GM18873 (cell line): ENCODE results near the gene IP6K3.

Experiments used
- ATAC-seq: cut with Tn5 transposase; IDR thresholded peaks from one replicate; pipeline ENCODE4 v1.9.1; 2021; ENCODE audit warnings: mild to moderate bottlenecking, moderate library complexity, moderate number of reproducible peaks; ENCODE audit not compliant: unreplicated experiment, low FRiP score

The IP6K3 gene

DNA sequence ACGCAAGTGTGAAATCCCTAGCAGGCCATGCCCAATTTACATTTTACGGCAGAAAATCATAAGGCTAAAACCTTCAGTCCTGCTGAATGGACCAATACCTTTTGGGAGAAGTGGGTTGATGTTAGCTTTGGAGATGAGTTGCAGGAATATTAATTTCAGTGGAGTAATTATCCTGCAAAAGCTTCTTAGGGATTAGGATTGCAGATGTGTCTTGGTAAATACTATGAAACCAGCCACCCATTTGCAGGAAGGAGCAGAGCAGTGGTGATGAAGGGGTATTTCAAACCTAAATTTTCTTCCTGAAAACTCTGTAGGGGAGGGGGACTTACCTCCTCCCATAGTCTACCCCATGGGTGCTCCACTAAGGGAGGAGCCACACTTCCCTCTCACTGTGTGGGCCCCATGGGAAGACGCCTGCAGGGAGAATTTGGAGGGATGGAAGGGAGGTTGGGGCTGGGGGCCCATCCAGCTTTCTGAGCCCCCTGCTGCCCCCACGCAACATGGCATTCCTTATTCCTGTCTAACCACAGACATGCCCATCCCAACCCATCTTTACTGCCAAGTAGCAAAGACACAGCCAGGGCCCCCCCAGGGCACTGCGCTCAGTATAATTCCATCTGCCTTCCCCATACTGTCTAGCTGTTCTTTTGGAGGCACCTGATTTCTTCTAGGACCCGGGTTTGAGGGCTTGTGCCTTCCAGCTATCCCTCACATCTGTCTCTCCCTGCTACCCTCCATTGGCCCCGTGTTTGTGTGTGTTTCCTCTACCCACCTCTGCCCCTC lies 20.6 kb downstream of the IP6K3 start:
- no peak for ATAC-seq

DNA sequence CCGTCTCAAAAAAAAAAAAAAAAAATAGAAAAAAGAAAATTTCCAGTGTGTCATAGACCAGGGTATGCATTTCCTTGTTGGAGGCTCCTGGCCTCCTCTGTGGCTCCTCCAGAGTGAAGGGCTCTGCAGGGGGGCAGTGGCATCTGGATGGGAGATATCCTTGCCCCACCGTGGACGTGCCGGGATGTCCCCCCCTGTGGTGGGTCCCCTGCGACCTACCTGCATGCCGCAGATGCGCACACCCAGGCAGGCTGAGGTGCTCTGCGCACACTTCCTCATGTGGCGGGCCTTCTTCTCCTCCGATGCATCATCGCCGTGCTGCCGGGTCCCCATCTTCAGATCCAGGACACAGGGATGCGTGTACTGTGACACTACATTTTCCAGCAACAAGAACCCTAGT lies 21.5 kb downstream of the IP6K3 start:
- no peak for ATAC-seq

DNA sequence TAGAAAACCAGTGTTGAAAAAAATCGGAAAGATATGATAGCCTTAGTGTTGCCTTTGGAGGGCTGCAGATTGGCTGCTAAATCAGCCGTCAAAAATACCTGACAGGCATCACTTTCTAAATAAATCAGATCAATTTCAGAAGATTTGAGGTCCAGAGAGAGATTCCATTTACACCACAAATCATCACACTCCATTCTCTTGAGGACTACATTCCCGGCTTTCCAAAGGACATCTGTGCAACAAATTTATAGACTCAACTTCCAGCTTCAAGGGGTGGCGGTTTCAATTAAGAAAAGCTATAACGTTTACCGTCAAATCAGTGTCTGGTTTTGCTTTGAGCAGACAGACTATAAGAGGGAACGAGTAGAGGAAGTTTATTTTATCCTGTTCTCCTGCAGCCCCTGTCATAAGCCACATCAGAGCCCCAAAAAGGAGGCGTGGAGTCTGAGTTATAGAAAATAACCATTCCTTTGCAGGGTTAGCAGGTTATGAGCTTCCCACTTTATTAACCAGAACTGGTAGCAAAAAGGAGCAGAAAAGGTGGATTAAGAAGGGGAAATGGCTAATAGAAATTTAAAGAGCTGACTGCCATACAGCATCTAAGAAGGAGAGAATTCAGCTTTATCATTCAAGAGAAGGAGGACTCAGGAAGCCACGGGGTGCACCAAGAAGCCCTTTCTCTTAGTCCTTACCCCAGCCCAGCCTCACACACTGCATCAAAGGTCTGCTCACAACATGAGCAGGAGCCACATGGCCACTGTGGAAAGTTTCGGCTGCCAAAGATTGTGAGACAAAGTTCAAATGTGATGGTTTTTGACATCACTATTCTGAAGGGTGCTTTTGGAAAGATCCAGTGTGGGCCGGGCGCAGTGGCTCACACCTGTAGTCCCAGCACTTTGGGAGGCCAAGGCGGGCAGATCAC lies 22.3 kb downstream of the IP6K3 start:
- ATAC-seq = no peak

DNA sequence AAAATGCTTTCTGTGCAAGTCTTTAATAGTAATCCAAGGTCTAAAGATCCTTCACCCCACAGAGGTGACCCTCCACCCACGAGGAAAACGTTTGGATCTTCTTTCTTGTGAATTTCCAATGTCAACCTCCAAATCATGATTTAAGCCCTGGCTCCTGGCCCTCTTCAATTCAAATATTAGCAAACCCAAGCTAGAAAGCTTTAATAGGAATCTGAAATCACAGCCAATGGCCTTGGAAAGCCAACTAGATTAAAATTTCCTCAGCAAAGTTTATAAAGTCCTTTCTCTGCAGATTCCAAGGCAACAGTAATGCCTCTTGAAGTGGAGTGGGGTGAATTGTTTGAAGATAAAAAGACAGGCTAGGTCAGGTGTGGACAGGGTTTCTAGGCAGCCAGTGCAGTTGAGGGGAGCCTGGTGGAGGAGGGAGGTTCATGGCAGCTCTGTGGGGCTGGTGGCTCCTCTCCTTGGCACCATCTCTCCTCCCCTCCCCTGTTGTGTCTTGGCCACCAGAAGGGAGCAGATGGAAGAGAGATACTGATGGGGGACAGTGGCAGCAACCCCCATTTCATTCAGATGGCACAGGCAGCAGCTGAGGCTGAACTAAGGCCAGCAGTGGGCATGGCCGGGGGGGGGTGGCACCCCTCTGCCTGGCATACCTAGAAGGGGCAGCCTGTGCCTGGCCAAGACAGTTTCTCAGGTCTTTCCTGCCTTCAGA lies 23.2 kb downstream of the IP6K3 start:
- ATAC-seq = no peak

DNA sequence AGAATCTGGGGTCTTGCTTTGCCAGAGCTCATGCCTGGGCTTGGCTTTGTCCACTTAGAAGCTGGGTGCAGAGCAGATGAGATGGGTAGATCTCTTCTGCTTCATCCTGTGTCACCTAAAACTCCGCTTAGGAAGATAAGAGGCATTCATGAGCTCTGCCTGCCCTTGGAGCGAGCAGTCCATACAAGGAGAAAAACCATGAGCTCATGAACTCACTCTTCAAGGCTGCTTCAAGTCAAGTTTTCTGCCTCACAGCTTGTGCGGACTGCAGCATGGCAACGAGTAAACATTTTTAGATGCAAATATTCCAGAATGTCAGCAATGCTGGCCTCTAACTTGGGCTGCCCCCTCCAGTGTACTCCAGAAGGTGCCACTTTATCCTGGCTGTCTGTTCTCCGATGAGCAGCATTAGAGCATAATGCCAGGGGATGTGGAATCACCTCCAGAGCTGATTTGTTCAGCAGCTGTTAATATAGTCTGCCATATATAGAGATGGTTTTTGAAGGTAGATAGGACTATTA lies 24.5 kb downstream of the IP6K3 start:
- ATAC-seq = no peak

DNA sequence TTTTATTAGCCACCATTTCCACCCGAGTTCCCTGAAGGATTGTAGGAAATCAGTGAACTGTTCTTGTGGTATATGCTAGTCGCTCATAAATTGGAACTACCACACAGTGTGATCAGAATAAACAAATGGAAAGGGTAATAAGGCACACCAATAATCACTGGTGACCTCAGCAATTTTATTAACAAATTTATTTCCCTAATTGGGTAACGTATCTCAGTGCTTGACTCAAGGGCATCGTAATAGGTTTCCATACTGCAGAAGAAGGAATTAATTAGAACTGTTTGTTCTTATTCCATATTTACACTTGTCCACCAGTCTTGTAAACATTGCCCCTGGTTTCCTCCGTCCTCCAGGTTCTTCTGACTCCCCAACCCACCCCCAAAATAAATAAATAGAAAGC lies 25.2 kb downstream of the IP6K3 start:
- ATAC-seq = no peak

DNA sequence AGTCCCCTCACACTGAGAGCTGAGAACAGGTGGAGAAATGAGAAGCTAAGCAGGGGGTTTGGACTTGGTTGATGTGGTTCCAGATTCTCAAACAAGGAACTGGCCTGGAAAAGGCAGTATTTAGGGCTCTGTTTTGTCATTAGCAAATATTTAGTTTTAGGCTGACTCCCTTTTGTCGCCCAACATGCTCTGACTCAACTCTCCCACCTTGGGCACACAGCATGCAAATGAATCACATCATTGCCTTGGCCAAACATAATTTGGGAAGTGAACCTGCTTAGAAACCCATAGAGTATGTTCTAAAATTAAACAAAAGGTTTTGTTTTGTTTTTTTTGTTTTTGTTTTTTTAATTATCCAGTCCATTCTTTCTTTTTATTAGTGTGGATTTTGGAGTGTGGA lies 25.7 kb downstream of the IP6K3 start:
- ATAC-seq = no peak

DNA sequence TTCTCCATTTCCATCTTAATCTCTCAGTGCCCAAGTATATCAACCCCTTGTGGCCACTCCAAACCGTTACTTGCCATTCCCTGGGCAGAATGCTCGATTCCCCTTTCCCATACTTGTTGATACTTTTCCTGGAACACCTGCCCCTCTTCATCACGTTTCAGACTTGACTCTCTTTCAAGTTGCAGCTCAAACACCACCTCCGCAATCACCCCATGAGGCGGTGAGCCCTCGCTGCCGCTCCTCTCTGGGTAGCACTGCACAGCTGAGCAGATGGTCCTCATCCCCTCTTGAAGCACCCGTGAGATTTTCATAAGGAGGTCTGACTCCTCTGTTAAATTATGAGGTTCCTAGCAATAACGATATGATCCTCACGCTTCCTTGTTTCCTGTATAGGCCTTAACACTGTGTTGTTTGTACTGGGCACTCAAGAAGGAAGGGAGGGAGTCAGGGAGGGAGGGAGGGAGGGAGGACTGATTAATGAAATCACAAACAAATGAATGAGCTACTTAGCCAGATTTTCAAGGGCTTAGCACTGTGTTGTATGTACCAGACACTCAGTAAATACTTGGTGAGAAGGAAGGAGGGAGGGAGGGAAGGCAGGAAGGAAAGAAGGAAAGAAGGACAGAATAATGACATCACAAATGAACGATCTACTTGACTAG lies 27.2 kb downstream of the IP6K3 start:
- no peak for ATAC-seq

DNA sequence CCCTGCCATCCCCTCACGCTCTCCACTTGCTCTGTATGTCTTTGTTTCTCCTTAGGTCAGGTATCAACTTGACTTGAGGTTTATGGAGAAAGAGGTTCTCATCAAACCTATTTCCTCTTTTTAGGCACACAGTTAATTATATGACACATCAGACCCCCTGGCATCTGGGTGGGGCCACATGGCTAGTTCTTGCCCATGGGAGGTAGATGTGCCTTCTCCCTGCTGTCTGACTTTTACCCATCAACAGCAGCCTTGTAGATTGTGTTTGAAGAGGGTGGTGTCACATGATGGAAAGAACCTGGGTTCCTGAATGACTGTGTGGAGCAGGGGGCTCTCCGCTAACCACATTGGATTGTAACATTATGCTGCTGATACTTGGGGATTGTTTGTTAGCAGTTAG lies 28.0 kb downstream of the IP6K3 start:
- no peak for ATAC-seq

DNA sequence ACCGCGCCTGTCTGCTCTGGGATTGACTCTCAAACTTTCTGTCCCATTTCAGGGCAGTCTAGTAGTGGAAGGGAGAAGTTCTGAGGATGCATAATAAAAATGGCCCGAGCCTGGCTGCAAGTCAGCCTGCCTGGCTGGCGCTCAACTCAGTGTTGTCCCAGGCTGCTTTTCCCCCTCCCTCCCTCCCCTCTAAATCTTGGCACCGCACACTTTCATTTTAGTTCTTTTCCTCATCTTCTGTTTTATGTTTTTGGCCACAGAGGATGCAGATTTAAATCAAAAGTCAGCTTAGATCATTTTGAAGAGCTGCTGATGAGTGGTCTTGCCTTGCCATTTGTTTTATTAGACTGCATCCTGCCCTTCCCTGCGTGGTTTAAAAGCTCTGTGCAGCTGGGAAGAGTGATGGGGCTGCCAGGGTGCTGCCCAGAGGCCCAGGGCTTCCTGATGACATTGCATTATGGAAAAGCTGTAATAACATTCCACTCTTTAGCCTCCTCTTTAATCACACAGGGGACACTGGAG lies 28.7 kb downstream of the IP6K3 start:
- no peak for ATAC-seq

DNA sequence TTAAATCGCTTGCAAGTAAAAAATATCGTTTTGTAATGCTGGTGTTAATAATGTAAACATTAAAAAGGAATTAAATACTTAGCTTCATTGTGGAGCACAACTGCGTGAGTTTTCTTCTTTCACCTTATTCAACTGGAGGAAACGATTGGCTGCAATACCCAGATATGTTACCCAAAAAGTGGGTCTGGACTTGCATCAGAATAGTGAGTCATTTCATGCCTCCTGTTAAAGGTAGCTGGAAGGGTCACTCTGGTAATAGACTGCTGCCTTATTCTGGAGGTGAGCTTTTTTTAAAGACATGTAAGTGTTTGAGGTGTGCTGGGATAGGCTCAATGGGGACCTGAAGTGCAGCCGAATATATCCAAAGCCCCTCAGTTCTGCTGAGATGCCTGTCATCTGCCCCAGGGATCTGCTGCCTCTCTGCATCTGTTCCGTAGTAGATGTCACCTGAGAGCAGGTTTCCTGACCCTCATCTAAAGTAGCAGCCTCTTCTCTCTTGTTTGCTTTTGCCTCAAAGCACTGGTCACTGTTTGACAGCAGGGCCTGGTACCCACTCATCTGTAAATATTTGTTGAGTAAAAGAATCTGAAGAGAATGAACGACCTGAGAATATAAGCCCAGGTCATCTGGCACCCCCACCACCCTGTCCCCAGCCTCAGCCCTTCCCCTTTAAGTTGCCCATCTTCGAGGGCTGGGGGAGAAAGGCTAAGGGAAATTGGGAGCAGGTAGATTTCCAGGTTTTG lies 29.6 kb downstream of the IP6K3 start:
- ATAC-seq = no peak

DNA sequence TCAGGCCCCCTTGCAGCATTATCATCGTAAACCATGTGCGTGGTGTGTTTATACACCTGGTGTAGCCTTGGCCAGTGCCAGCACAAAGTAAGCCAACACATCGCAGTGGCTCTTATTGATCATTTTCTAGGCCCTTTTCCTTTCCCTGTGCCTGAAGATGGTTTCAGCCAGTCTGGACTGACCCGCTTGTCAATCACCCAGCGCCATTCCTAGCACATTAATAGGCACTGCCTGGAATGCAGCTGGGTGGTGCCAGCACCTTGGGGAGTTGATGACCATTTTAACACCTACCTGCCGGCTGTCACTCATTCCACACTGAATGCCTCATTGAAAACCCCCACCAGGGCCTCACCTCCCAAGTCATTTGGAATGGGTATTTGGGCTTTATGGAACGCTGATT lies 30.3 kb downstream of the IP6K3 start:
- no peak for ATAC-seq

DNA sequence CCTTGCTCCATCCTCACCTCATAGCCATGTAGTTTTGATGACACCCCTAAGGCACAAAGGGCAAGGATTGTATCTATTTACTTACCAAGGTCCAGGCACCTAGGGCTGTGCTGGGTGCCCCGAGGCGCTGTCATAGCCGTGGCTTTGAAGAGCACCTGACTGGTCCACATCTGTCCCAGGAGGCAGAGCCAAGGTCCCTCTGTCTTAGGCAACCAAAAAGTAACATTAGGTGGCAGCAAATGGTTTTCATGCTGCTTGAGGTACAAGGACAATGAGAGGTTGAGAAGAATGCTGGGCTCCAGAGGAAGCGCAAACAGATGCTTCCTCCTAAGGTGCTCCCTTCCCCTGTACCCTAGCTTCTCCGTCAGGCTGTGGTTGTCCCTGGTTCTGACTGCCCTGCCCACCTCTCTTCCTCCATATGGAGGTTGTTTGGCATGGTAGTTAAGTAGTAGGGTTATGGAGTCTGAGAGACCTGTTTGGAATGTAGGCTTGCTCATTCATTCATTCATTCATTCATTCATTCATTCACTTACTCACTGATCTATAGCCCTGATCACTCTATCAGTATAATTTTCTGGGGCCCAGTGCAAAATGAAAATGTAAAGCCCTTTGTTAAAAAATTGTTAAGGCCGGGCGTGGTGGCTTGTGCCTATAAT lies 32.2 kb downstream of the IP6K3 start:
- ATAC-seq = no peak

DNA sequence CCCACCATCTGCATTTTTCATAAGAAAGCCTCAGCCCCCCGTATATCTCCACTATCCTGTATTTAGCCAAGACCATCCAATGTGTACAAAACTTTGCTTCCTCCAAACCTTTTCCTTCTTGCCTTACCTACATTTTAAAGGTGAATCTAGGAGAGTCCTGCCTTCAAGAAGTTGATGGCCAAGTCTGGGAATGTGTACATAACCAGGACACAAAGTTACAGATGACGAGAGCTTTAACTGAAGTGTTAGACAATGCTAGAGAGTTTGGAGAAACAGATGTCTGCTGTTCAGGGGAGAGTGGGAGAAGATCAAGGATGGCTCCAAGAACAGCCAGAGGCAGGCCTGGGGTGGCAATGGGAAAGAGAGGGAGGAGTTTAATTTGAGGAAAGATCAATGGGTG lies 32.9 kb downstream of the IP6K3 start:
- no peak for ATAC-seq

DNA sequence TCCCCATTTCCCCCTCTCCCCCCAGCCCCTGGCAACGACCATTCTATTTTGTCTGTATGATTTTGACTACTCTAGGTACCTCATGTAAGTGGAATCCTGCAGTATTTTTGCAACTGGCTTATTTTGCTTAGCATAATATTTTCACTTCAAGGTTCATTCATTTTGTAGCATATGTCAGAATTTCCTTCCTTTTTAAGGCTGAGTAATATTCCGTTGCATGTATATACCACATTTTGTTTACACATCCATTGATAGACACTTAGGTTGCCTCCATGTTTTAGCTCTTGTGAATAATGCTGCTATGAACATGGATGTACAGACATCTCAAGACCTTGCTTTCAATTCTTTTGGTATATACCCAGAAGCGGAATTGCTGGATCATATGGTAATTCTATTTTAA lies 33.8 kb downstream of the IP6K3 start:
- ATAC-seq = no peak

DNA sequence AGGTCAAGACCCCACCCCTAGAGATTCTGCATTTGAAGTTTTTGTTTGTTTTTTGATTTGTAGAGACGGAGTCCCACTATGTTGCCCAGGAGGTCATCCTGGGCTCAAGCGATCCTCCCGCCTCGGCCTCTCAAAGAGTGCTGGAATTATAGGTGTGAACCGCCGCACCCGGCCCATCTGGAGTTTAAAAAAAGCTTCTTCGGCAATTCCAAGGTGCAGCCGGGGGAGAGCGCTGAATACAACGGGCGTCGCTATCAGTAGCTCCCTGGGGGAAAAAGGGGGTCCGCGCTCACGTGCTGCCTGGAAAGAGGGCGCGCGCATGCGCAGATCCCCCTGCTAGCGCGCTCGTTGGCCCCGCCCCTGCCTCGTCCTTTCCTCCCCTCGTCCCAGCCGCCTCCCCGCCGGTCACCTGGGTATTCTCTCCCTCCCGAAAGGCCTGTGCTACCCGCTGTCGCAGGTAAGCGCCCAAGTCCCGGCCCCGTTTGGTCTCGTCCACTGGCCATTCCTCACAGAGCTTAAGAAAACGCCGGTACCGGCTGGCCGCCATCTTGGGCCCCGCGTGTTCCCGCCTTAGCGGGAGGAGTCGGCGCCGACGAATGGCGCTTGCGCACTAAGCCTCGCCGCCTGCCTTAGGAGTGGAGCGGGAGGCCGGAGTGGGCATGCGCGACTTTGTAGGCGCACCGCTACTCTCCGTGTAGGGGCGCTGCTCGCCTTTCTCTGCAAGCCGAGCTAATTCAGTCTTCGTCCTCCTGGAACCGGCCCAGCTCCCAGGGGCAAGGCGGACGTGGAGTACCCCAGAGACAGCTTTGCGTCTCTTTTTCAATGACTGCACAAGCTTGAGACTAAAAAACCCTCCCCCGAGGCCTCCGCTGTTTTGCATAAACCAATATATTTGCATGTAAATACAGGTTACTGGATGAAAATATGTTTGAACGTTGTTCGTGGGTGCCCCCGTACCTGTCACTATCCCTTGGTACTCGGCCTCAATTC lies 35.3 kb downstream of the IP6K3 start, which contains the start of gene UQCC2:
UQCC2 (minus strand) TSS at position 561 of the 990 bp plus-strand sequence; CDS start at position 547, 14 bp downstream.
- ATAC-seq = peak; percentile 67

DNA sequence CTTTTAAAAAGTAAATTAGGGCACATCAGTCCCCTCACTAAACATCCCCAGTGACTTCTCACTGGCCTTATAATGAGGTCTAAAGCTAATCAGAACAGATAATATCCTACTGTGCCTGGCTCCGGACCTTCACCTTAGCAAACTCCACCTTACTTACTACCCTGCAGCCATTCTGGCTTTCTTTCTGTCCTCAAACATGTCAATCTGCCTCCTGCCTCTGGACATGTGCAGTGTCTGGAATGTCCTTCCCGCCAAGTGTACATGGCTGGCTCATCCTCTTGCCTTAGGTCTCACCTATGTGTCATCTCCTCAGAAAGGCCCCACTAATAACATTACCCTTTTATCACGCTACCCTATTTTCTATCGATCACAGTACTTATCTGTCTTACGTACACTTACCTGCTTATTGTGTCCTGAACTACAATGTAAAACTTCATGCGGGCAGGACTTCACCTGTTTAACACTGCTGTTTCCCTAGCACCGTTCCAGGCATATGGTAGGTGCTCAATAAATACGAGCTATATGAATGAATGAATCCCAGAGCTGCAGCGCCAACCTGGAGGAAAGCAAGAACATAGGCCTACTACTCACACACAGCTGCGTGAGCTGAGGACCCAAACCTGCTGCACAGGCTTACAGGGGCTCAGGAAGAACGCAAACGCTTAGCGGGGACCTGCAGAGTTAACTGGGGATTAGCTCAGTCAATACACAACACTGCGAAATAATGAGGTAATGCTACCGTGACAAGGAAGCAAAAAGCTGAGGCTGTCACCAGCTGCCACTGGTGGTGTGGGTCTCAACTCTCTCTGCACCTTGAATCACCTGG lies 36.2 kb downstream of the IP6K3 start:
- no peak for ATAC-seq
